HEK293 (cell line): Measurements from ENCODE around the gene KCNE1.

Source experiments
- BCL6B ChIP-seq: fragments of 450-650 bp; formaldehyde crosslinking; IDR thresholded peaks from 2 replicates; pipeline ENCODE4 v1.5.1; 2017; ENCODE audit warnings: missing biosample characterization, missing genetic modification characterization
- IKZF3 ChIP-seq: fragments of 450-650 bp; IDR thresholded peaks from 2 replicates; pipeline ENCODE4 v1.5.0; 2018; ENCODE audit warnings: missing biosample characterization, mild to moderate bottlenecking, missing genetic modification characterization, moderate library complexity
- REST ChIP-seq: fragments of 450-650 bp; formaldehyde crosslinking; IDR thresholded peaks from 2 replicates; pipeline ENCODE4 v1.5.1; 2016; ENCODE audit warnings: missing biosample characterization, missing genetic modification characterization
- ZNF10 ChIP-seq: fragments of 450-650 bp; formaldehyde crosslinking; IDR thresholded peaks from 2 replicates; pipeline ENCODE4 v1.5.1; 2017; ENCODE audit warnings: missing biosample characterization, missing genetic modification characterization
- ZNF140 ChIP-seq: fragments of 450-650 bp; formaldehyde crosslinking; IDR thresholded peaks from 2 replicates; pipeline ENCODE4 v1.5.1; 2016; ENCODE audit warnings: missing biosample characterization, missing genetic modification characterization
- ZNF24 ChIP-seq: fragments of 450-650 bp; formaldehyde crosslinking; IDR thresholded peaks from 2 replicates; pipeline ENCODE4 v1.5.1; 2016; ENCODE audit warnings: missing biosample characterization, missing genetic modification characterization
- ZNF248 ChIP-seq: fragments of 450-650 bp; formaldehyde crosslinking; IDR thresholded peaks from 2 replicates; pipeline ENCODE4 v1.5.1; 2017; ENCODE audit warnings: missing biosample characterization, missing genetic modification characterization
- ZNF266 ChIP-seq: fragments of 450-650 bp; formaldehyde crosslinking; IDR thresholded peaks from 2 replicates; pipeline ENCODE4 v1.5.1; 2016; ENCODE audit warnings: missing biosample characterization, missing genetic modification characterization, low read depth
- ZNF362 ChIP-seq: fragments of 450-650 bp; formaldehyde crosslinking; IDR thresholded peaks from 2 replicates; pipeline ENCODE4 v1.5.1; 2016; ENCODE audit warnings: missing biosample characterization, missing genetic modification characterization
- ZNF391 ChIP-seq: fragments of 450-650 bp; formaldehyde crosslinking; IDR thresholded peaks from 2 replicates; pipeline ENCODE4 v1.5.1; 2016; ENCODE audit warnings: low read depth, missing biosample characterization, missing genetic modification characterization, borderline replicate concordance
- ZNF398 ChIP-seq: fragments of 450-650 bp; formaldehyde crosslinking; IDR thresholded peaks from 2 replicates; pipeline ENCODE4 v1.5.1; 2017; ENCODE audit warnings: missing biosample characterization, missing genetic modification characterization
- ZNF416 ChIP-seq: fragments of 450-650 bp; formaldehyde crosslinking; IDR thresholded peaks from 2 replicates; pipeline ENCODE4 v1.5.1; 2016; ENCODE audit warnings: missing biosample characterization, missing genetic modification characterization
- ZNF473 ChIP-seq: fragments of 450-650 bp; formaldehyde crosslinking; IDR thresholded peaks from 2 replicates; pipeline ENCODE4 v1.5.1; 2017; ENCODE audit warnings: missing biosample characterization, missing genetic modification characterization
- ZNF645 ChIP-seq: fragments of 450-650 bp; formaldehyde crosslinking; IDR thresholded peaks from 2 replicates; pipeline ENCODE4; 2016; ENCODE audit warnings: missing biosample characterization, missing genetic modification characterization
- ZNF670 ChIP-seq: fragments of 450-650 bp; formaldehyde crosslinking; IDR thresholded peaks from 2 replicates; pipeline ENCODE4 v1.5.1; 2016; ENCODE audit warnings: missing biosample characterization, missing genetic modification characterization, low read depth
- ZNF707 ChIP-seq: fragments of 450-650 bp; formaldehyde crosslinking; IDR thresholded peaks from 2 replicates; pipeline ENCODE4 v1.5.1; 2016; ENCODE audit warnings: missing biosample characterization, missing genetic modification characterization
- ZNF777 ChIP-seq: fragments of 450-650 bp; formaldehyde crosslinking; IDR thresholded peaks from 2 replicates; pipeline ENCODE4 v1.5.1; 2017; ENCODE audit warnings: missing biosample characterization, missing genetic modification characterization, borderline replicate concordance
- ZSCAN4 ChIP-seq: fragments of 450-650 bp; formaldehyde crosslinking; IDR thresholded peaks from 2 replicates; pipeline ENCODE4 v1.5.1; 2017; ENCODE audit warnings: missing biosample characterization, missing genetic modification characterization
- TF ChIP-seq, protein P1 (sequence below): fragments of 450-650 bp; formaldehyde crosslinking; IDR thresholded peaks from 2 replicates; pipeline ENCODE4 v1.5.1; 2016; ENCODE audit warnings: missing biosample characterization, missing genetic modification characterization
- TF ChIP-seq, protein P2 (sequence below): fragments of 450-650 bp; formaldehyde crosslinking; IDR thresholded peaks from 2 replicates; pipeline ENCODE4 v1.5.1; 2016; ENCODE audit warnings: missing biosample characterization, missing genetic modification characterization
- TF ChIP-seq, protein P3 (sequence below): fragments of 450-650 bp; formaldehyde crosslinking; IDR thresholded peaks from 2 replicates; pipeline ENCODE4 v1.5.1; 2016; ENCODE audit warnings: missing biosample characterization, missing genetic modification characterization

KCNE1 gene

GRCh38 chr21:34526618-34527290 is 14.7 kb upstream of the KCNE1 start (continued):
- TF ChIP-seq BCL6B (tag by site-specific recombination): no peak
- TF ChIP-seq, protein P1, sequence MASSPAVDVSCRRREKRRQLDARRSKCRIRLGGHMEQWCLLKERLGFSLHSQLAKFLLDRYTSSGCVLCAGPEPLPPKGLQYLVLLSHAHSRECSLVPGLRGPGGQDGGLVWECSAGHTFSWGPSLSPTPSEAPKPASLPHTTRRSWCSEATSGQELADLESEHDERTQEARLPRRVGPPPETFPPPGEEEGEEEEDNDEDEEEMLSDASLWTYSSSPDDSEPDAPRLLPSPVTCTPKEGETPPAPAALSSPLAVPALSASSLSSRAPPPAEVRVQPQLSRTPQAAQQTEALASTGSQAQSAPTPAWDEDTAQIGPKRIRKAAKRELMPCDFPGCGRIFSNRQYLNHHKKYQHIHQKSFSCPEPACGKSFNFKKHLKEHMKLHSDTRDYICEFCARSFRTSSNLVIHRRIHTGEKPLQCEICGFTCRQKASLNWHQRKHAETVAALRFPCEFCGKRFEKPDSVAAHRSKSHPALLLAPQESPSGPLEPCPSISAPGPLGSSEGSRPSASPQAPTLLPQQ (tag by site-specific recombination): peak; percentile 90
- peak; percentile 90 for TF ChIP-seq IKZF3 (tag by site-specific recombination)
- TF ChIP-seq ZNF391 (tag by site-specific recombination): 0 out of 2 replicates have a peak, but pooled peaks have one; percentile 59
- 0 out of 2 replicates have a peak, but pooled peaks have one; percentile 18 for TF ChIP-seq ZNF398 (tag by site-specific recombination)
- TF ChIP-seq ZNF266 (tag by site-specific recombination): no peak
- TF ChIP-seq ZNF645: no peak
- TF ChIP-seq, protein P2, sequence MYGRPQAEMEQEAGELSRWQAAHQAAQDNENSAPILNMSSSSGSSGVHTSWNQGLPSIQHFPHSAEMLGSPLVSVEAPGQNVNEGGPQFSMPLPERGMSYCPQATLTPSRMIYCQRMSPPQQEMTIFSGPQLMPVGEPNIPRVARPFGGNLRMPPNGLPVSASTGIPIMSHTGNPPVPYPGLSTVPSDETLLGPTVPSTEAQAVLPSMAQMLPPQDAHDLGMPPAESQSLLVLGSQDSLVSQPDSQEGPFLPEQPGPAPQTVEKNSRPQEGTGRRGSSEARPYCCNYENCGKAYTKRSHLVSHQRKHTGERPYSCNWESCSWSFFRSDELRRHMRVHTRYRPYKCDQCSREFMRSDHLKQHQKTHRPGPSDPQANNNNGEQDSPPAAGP (tag by site-specific recombination): peak; percentile 82
- peak; percentile 92 for TF ChIP-seq REST (tag by site-specific recombination)
- TF ChIP-seq ZNF670: no peak
- no peak for TF ChIP-seq ZNF416 (tag by site-specific recombination)
- peak; percentile 68; the same call in 1 of the 2 replicates for TF ChIP-seq ZNF10
- TF ChIP-seq, protein P3, sequence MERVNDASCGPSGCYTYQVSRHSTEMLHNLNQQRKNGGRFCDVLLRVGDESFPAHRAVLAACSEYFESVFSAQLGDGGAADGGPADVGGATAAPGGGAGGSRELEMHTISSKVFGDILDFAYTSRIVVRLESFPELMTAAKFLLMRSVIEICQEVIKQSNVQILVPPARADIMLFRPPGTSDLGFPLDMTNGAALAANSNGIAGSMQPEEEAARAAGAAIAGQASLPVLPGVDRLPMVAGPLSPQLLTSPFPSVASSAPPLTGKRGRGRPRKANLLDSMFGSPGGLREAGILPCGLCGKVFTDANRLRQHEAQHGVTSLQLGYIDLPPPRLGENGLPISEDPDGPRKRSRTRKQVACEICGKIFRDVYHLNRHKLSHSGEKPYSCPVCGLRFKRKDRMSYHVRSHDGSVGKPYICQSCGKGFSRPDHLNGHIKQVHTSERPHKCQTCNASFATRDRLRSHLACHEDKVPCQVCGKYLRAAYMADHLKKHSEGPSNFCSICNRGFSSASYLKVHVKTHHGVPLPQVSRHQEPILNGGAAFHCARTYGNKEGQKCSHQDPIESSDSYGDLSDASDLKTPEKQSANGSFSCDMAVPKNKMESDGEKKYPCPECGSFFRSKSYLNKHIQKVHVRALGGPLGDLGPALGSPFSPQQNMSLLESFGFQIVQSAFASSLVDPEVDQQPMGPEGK (tag by site-specific recombination): peak; percentile 87
- TF ChIP-seq ZNF473 (tag by site-specific recombination): no peak
- no peak for TF ChIP-seq ZNF248
- TF ChIP-seq ZSCAN4 (tag by site-specific recombination): no peak
- TF ChIP-seq ZNF24: peak; percentile 87; the same call in 1 of the 2 replicates
- TF ChIP-seq ZNF362 (tag by site-specific recombination): peak; percentile 100
- no peak for TF ChIP-seq ZNF777 (tag by site-specific recombination)
- TF ChIP-seq ZNF140 (tag by site-specific recombination): no peak
- TF ChIP-seq ZNF707 (tag by site-specific recombination): no peak
